OCI-LY3 (cell line): ENCODE results near the gene KCNJ18.
"Not testable (repeated sequence)": the region's sequence is repeated elsewhere in the genome, so short reads cannot be mapped to it uniquely, and the experiment has no call there.

Experiments used
- EZH2phosphoT487 ChIP-seq: fragments of 200-600 bp; shearing (Covaris generic); IDR thresholded peaks from 2 replicates; pipeline ENCODE4 v1.6.1; 2018; ENCODE audit warnings: antibody characterized with exemption, mixed run types, low read depth
- TF ChIP-seq, protein P1 (sequence below): fragments of 200-600, 300-600 bp; sonication (generic); IDR thresholded peaks from 2 replicates; pipeline ENCODE4 v1.5.1; 2014; ENCODE audit warnings: antibody characterized with exemption, low read length, low read depth

- TF ChIP-seq, protein P1, sequence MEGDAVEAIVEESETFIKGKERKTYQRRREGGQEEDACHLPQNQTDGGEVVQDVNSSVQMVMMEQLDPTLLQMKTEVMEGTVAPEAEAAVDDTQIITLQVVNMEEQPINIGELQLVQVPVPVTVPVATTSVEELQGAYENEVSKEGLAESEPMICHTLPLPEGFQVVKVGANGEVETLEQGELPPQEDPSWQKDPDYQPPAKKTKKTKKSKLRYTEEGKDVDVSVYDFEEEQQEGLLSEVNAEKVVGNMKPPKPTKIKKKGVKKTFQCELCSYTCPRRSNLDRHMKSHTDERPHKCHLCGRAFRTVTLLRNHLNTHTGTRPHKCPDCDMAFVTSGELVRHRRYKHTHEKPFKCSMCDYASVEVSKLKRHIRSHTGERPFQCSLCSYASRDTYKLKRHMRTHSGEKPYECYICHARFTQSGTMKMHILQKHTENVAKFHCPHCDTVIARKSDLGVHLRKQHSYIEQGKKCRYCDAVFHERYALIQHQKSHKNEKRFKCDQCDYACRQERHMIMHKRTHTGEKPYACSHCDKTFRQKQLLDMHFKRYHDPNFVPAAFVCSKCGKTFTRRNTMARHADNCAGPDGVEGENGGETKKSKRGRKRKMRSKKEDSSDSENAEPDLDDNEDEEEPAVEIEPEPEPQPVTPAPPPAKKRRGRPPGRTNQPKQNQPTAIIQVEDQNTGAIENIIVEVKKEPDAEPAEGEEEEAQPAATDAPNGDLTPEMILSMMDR = not testable (repeated sequence)
- TF ChIP-seq EZH2phosphoT487 = not testable (repeated sequence)
Observed at GRCh38 chr17:21703891-21704872, 11.9 kb downstream of the KCNJ18 start.
